Epithelial cell of esophagus (primary cell): ENCODE data around the gene PNLIP.

Experiments
- DNase-seq: peaks from one replicate; pipeline ENCODE4 v3.0.0; 2010; ENCODE audit warnings: low read depth
- H3K4me3 ChIP-seq: 2 replicates; pipeline ENCODE4 v1.5.1; 2011; ENCODE audit warnings: mild to moderate bottlenecking, low read length, control low read depth
- TF ChIP-seq, protein P1 (sequence below): IDR thresholded peaks from 2 replicates; pipeline ENCODE4 v1.5.1; 2011; ENCODE audit warnings: low read depth, mild to moderate bottlenecking, low read length, control low read depth, inconsistent platforms; ENCODE audit not compliant: insufficient read depth; ENCODE audit errors: missing control alignments

The PNLIP gene

GRCh38 chr10:116612107-116612769, 66.5 kb downstream of the PNLIP start:
- DNase-seq: no peak

GRCh38 chr10:116613471-116613870, 67.7 kb downstream of the PNLIP start:
- DNase-seq: no peak
- no peak overlapping the region for H3K4me3 ChIP-seq
- TF ChIP-seq, protein P1, sequence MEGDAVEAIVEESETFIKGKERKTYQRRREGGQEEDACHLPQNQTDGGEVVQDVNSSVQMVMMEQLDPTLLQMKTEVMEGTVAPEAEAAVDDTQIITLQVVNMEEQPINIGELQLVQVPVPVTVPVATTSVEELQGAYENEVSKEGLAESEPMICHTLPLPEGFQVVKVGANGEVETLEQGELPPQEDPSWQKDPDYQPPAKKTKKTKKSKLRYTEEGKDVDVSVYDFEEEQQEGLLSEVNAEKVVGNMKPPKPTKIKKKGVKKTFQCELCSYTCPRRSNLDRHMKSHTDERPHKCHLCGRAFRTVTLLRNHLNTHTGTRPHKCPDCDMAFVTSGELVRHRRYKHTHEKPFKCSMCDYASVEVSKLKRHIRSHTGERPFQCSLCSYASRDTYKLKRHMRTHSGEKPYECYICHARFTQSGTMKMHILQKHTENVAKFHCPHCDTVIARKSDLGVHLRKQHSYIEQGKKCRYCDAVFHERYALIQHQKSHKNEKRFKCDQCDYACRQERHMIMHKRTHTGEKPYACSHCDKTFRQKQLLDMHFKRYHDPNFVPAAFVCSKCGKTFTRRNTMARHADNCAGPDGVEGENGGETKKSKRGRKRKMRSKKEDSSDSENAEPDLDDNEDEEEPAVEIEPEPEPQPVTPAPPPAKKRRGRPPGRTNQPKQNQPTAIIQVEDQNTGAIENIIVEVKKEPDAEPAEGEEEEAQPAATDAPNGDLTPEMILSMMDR: no peak

More at GRCh38 chr10:116612107-116612769, 66.5 kb downstream of the PNLIP start:
- no peak overlapping the region for H3K4me3 ChIP-seq
- TF ChIP-seq, protein P1: no peak

- DNase-seq: no peak
- TF ChIP-seq, protein P1: no peak
- H3K4me3 ChIP-seq: no peak overlapping the region
Observed at GRCh38 chr10:116614796-116615195, 69.1 kb downstream of the PNLIP start.

GRCh38 chr10:116615199-116615776, 69.6 kb downstream of the PNLIP start:
- no peak overlapping the region for H3K4me3 ChIP-seq
- DNase-seq: no peak
- TF ChIP-seq, protein P1: no peak
